Esophagus muscularis mucosa (tissue), 4 donors: ENCODE data around the gene MARK3.

Source experiments
- EP300 ChIP-seq: sonication (generic); formaldehyde crosslinking; IDR thresholded peaks from one replicate; pipeline ENCODE4 v1.6.1; 2017; ENCODE audit warnings: antibody characterized with exemption
- POLR2A ChIP-seq: fragments of 450-650 bp; IDR thresholded peaks from one replicate; pipeline ENCODE4 v1.6.1; 2017; ENCODE audit warnings: antibody characterized with exemption, moderate library complexity, mild to moderate bottlenecking, low read depth
- POLR2AphosphoS5 ChIP-seq, 2 donors: sonication (generic); formaldehyde crosslinking; IDR thresholded peaks; one replicate each; pipeline ENCODE4 v1.6.1; 2017; ENCODE audit warnings: antibody characterized with exemption in 2 of 2
- TF ChIP-seq, protein P1 (sequence below), 3 experiments: fragments of 200-600 bp in 2 of 3; fragments of 450-650 bp in 1 of 3; sonication (generic) in 2 of 3; IDR thresholded peaks; one replicate each; pipeline ENCODE4 v1.5.1; 2017 to 2019; ENCODE audit warnings: antibody characterized with exemption in 3 of 3, mild to moderate bottlenecking in 2 of 3, moderate library complexity in 1 of 3

- TF ChIP-seq POLR2AphosphoS5 (IDR thresholded peaks at IDR 0.05) (no peak), POLR2A (no peak), EP300 (no peak)
- TF ChIP-seq, protein P1, sequence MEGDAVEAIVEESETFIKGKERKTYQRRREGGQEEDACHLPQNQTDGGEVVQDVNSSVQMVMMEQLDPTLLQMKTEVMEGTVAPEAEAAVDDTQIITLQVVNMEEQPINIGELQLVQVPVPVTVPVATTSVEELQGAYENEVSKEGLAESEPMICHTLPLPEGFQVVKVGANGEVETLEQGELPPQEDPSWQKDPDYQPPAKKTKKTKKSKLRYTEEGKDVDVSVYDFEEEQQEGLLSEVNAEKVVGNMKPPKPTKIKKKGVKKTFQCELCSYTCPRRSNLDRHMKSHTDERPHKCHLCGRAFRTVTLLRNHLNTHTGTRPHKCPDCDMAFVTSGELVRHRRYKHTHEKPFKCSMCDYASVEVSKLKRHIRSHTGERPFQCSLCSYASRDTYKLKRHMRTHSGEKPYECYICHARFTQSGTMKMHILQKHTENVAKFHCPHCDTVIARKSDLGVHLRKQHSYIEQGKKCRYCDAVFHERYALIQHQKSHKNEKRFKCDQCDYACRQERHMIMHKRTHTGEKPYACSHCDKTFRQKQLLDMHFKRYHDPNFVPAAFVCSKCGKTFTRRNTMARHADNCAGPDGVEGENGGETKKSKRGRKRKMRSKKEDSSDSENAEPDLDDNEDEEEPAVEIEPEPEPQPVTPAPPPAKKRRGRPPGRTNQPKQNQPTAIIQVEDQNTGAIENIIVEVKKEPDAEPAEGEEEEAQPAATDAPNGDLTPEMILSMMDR (IDR thresholded peaks at IDR 0.05) = no peak
Measured at GRCh38 chr14:103524002-103524935, 139.1 kb downstream of the MARK3 start.
